Esophagus muscularis mucosa (tissue), 4 donors: Measurements from ENCODE around the gene CACNA1G. TPM values are rescaled to one million over a fixed set of nuclear protein-coding genes. Genes with fewer than 3 reads are reported as not detected.

Experiments used
- DNase-seq: peaks from one replicate; pipeline ENCODE4 v3.0.0-alpha.2; 2017; ENCODE audit errors: extremely low spot score
- H3K27ac ChIP-seq, 4 donors: fragments of 200-600 bp; sonication (generic); replicated peaks in 1 of 4; 1 replicate in 3 of 4; 2 replicates in 1 of 4; pipeline ENCODE4 v1.5.1; 2016 to 2019; ENCODE audit warnings: mild to moderate bottlenecking in 1 of 4
- H3K27me3 ChIP-seq, 4 donors: fragments of 200-600 bp; sonication (generic); one replicate each; pipeline versions ENCODE4 v1.5.1 to v1.6.0; 2016 to 2019
- H3K36me3 ChIP-seq, 4 donors: fragments of 200-600 bp; sonication (generic); one replicate each; pipeline ENCODE4 v1.5.1; 2016 to 2019
- H3K4me1 ChIP-seq, 4 donors: fragments of 200-600 bp; sonication (generic); one replicate each; pipeline ENCODE4 v1.5.1; 2016 to 2019
- H3K4me3 ChIP-seq, 4 donors: fragments of 200-600 bp; sonication (generic); 1 replicate in 2 of 4; 2 replicates in 2 of 4; pipeline ENCODE4 v1.5.1; 2016 to 2019; ENCODE audit warnings: mild to moderate bottlenecking in 4 of 4, moderate library complexity in 1 of 4
- H3K9me3 ChIP-seq, 4 donors: fragments of 200-600 bp; sonication (generic); 1 replicate in 3 of 4; 2 replicates in 1 of 4; pipeline ENCODE4 v1.5.1; 2016 to 2019
- CTCF ChIP-seq, 3 experiments: fragments of 200-600 bp in 2 of 3; fragments of 450-650 bp in 1 of 3; sonication (generic) in 2 of 3; IDR thresholded peaks; one replicate each; pipeline ENCODE4 v1.5.1; 2017 to 2019; ENCODE audit warnings: antibody characterized with exemption in 3 of 3, mild to moderate bottlenecking in 2 of 3, moderate library complexity in 1 of 3
- EP300 ChIP-seq: sonication (generic); formaldehyde crosslinking; IDR thresholded peaks from one replicate; pipeline ENCODE4 v1.6.1; 2017; ENCODE audit warnings: antibody characterized with exemption
- POLR2A ChIP-seq: fragments of 450-650 bp; IDR thresholded peaks from one replicate; pipeline ENCODE4 v1.6.1; 2017; ENCODE audit warnings: antibody characterized with exemption, moderate library complexity, mild to moderate bottlenecking, low read depth
- POLR2AphosphoS5 ChIP-seq, 2 donors: sonication (generic); formaldehyde crosslinking; IDR thresholded peaks; one replicate each; pipeline ENCODE4 v1.6.1; 2017; ENCODE audit warnings: antibody characterized with exemption in 2 of 2
- WGBS: methylation state at CpG from one replicate; pipeline ENCODE4 v1.1.5; 2018; 5-methylcytosine and 5-hydroxymethylcytosine counted together
- intact Hi-C: fragments of 100-400 bp; cut with DNase I; formaldehyde crosslinking; loops from one replicate; pipeline ENCODE4 v1.15.1; 2023
- total RNA-seq, 4 donors: library from RNA; depleted of rRNA; stranded (reverse); fragments of >200 nt; gene quantifications; one replicate each; pipeline versions ENCODE4 v1.1.0 to v1.2.1, GENCODE V29; 2016

CACNA1G gene
- total RNA-seq, 4 donors from 2014 or later: 0.39 to 0.63 (median 0.50) TPM; not detected in 1

GRCh38 chr17:50514936-50515702, 45.4 kb upstream of the CACNA1G start:
- 69% methylated on average over 6 of the region's 6 CpGs for WGBS
- intact Hi-C loops: no loop called here
- Histone ChIP-seq H3K9me3 (no peaks in the 10 kb centered on the region), H3K4me3 (no peak overlapping the region), H3K4me1 (peaks cover 12 to 22% (median 16%) of the 10 kb centered on the region in 4 donors), H3K36me3 (no peaks in the 10 kb centered on the region), H3K27me3 (no peaks in the 10 kb centered on the region), H3K27ac (peak overlapping the region in 2 of 4 donors; percentile 26 to 45)
- no peak for TF ChIP-seq POLR2A
- peak in 1 of 2 donors; percentile 19 for TF ChIP-seq POLR2AphosphoS5 (IDR thresholded peaks at IDR 0.05)
- no peak for DNase-seq

GRCh38 chr17:50517011-50517410, 43.5 kb upstream of the CACNA1G start:
- WGBS: 88% methylated on average over 4 of the region's 4 CpGs
- no peak for DNase-seq
- TF ChIP-seq POLR2A (no peak), POLR2AphosphoS5 (IDR thresholded peaks at IDR 0.05) (no peak), CTCF (IDR thresholded peaks at IDR 0.05) (no peak), EP300 (no peak)

DNA sequence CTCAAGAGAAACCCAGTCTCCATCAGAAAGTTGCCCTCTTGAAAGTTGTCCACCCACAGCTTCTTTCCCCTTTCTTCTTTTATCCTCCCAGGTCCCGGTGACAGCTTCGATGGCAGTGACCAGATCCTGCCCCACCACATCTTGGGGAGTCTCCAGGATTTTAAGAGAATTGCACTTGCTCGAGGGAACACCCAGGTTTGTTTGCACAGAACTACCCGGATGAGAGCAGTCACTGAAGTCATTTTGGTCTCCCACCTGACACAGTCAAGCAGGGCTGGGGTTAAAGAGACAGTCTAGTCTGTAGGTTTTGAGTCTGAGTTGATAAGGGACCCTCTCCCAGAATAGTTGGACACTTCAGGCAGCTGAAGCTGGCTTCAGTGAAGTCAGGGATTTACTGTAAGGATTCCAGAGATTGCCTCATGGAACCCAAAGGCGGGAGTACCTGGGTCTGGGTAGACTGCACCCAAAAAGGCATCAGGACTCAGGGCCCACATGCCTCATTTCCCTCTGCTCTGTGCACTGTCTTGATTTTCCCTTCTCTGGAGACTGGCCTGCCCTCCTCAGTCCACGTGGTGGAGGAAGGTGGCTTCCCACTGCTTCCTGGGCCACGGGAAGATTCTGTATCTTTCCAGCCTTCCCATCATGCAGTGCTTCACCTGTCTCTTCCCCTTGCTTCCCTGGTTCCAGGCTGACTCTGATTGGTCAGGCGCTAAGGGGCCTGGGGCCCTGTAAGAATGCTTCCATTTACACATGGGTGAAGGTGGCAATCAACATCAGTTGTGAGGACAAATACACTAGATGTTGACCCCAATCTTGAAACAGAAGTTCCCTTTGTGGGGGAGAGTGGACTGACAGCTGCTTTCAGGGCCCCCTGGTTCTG, 42.8 kb upstream of the CACNA1G start:
- no peak overlapping the region for H3K27ac ChIP-seq
- no peak for DNase-seq
- WGBS: 80% methylated on average over 8 of the region's 8 CpGs
- no peak for TF ChIP-seq POLR2AphosphoS5 (IDR thresholded peaks at IDR 0.05)
- TF ChIP-seq POLR2A: no peak
- no peak for TF ChIP-seq EP300
- no peak for TF ChIP-seq CTCF (IDR thresholded peaks at IDR 0.05)
- intact Hi-C loops: no loop called here
- peaks cover 11 to 18% (median 12%) of the 10 kb centered on the region in 4 donors for H3K4me1 ChIP-seq
- no peaks in the 10 kb centered on the region for H3K27me3 ChIP-seq
- no peaks in the 10 kb centered on the region for H3K9me3 ChIP-seq
- H3K36me3 ChIP-seq: no peaks in the 10 kb centered on the region
- H3K4me3 ChIP-seq: no peak overlapping the region

More at GRCh38 chr17:50517011-50517410, 43.5 kb upstream of the CACNA1G start:
- Histone ChIP-seq H3K9me3 (no peaks in the 10 kb centered on the region), H3K4me1 (peaks cover 11 to 18% (median 12%) of the 10 kb centered on the region in 4 donors), H3K36me3 (no peaks in the 10 kb centered on the region), H3K4me3 (no peak overlapping the region), H3K27ac (no peak overlapping the region), H3K27me3 (no peaks in the 10 kb centered on the region)
- intact Hi-C loops: no loop called here

DNA sequence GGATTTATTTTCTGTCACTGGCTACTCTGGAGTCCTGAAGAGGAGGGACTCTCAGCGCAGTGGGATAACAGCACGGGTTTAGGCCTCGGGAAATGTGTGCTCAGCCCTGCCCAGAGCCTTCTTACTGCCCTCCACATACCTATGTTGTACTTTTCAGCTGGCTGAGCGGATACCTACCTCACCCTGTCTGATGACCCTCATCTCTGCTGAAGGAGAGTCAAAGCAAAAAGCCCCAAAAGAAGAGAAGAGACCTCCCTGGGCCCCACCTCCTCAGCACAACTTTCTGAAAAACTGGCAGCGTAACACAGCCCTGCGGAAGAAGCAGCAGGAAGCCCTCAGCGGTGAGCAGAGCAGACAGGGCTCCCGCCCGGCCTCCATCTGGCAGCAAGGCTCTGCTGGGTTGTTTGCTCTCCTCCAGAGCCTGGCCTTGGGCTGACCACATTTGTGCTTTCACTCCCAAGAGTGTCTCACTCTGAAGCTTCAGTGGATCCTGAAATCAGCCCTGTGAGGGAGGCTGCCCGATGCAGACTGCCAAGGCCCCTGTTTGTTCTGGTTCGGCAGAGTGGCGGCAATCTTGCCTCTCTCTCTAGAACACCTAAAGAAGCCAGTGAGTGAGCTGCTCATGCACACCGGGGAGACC, 42.0 kb upstream of the CACNA1G start:
- Histone ChIP-seq H3K9me3 (no peaks in the 10 kb centered on the region), H3K4me1 (peaks cover 11 to 18% (median 12%) of the 10 kb centered on the region in 4 donors), H3K27ac (peak overlapping the region in 1 of 4 donors; percentile 7), H3K4me3 (no peak overlapping the region), H3K36me3 (no peaks in the 10 kb centered on the region), H3K27me3 (no peaks in the 10 kb centered on the region)
- TF ChIP-seq CTCF (IDR thresholded peaks at IDR 0.05) (no peak), POLR2A (no peak), POLR2AphosphoS5 (IDR thresholded peaks at IDR 0.05) (no peak), EP300 (no peak)
- no peak for DNase-seq
- intact Hi-C loops: no loop called here
- WGBS: 79% methylated on average over 12 of the region's 13 CpGs
